Adrenal gland (tissue), 5 donors: ENCODE measurements around the gene MYLK4.

Experiments used
- CTCF ChIP-seq, 6 experiments: fragments of 450-650 bp in 4 of 6; fragments of 200-600 bp in 2 of 6; sonication (generic) in 1 of 6; IDR thresholded peaks; 1 replicate in 5 of 6; 2 replicates in 1 of 6; pipeline versions ENCODE4 v1.5.1 to v1.8.0; 2016 to 2021; ENCODE audit warnings: antibody characterized with exemption in 6 of 6, mild to moderate bottlenecking in 2 of 6, moderate library complexity in 1 of 6
- POLR2A ChIP-seq, 2 donors: fragments of 450-650 bp; IDR thresholded peaks; one replicate each; pipeline ENCODE4 v1.6.1; 2017; ENCODE audit warnings: antibody characterized with exemption in 2 of 2, mild to moderate bottlenecking in 2 of 2, moderate library complexity in 1 of 2
- donor health status: DM: no; HTN: no; CAD: no.

- TF ChIP-seq CTCF (IDR thresholded peaks at IDR 0.05): no peak
- no peak for TF ChIP-seq POLR2A (IDR thresholded peaks at IDR 0.05)
Measured at GRCh38 chr6:2684766-2685754, 65.7 kb downstream of the MYLK4 start.
